Choroid plexus epithelial cell (primary cell): ENCODE measurements around the gene PTK6.
A peak's percentile ranks its signal among the peaks of the same experiment; 100 is the strongest.

ENCODE experiments used
- DNase-seq: peaks from one replicate; pipeline ENCODE4 v3.0.0-alpha.2; 2010; ENCODE audit warnings: low read depth
- H3K4me3 ChIP-seq: 2 replicates; pipeline ENCODE4 v1.5.1; 2011; ENCODE audit warnings: low read depth, mild to moderate bottlenecking, control low read depth, low read length, moderate library complexity
- TF ChIP-seq, protein P1 (sequence below): conservative IDR thresholded peaks from 2 replicates; pipeline ENCODE4 v1.5.1; 2011; ENCODE audit warnings: low read depth, mild to moderate bottlenecking, control low read depth, inconsistent platforms, low read length, moderate library complexity

The PTK6 gene

DNA sequence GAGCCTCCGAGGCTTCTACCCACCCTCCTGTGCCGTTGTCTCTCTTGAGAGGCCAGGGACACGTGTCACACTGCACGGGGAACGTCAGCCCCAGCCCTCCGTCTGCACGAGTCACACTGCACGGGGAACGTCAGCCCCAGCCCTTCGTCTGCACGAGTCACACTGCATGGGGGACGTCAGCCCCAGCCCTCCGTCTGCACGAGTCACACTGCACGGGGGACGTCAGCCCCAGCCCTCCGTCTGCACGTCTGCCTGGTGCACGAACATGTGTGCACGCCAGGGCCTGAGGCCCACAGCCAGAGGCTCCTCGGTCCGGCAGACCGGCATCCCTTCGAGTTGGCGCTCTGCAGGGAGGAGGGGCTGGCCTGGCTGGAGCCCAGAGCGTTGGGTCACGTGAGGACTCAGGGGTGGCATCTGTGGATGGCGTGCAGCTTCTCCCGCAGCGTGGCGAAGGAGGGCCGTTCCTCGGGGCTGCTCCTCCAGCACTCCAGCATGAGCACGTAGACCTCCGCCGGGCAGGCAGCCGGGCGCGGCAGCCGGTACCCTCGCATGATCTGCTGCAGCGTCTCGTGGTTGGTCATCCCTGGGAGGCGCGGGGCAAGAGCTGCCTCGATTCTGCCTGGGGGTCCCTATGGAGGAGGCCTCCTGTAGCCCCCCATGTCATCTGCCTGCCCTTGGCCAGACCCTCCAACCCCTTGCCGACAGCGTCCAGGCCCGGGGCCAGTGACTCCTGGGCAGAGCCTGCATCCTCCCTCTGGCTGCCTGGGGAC lies 3.4 kb upstream of the PTK6 start:
- TF ChIP-seq, protein P1, sequence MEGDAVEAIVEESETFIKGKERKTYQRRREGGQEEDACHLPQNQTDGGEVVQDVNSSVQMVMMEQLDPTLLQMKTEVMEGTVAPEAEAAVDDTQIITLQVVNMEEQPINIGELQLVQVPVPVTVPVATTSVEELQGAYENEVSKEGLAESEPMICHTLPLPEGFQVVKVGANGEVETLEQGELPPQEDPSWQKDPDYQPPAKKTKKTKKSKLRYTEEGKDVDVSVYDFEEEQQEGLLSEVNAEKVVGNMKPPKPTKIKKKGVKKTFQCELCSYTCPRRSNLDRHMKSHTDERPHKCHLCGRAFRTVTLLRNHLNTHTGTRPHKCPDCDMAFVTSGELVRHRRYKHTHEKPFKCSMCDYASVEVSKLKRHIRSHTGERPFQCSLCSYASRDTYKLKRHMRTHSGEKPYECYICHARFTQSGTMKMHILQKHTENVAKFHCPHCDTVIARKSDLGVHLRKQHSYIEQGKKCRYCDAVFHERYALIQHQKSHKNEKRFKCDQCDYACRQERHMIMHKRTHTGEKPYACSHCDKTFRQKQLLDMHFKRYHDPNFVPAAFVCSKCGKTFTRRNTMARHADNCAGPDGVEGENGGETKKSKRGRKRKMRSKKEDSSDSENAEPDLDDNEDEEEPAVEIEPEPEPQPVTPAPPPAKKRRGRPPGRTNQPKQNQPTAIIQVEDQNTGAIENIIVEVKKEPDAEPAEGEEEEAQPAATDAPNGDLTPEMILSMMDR: no peak
- no peak overlapping the region for H3K4me3 ChIP-seq
- no peak for DNase-seq

DNA sequence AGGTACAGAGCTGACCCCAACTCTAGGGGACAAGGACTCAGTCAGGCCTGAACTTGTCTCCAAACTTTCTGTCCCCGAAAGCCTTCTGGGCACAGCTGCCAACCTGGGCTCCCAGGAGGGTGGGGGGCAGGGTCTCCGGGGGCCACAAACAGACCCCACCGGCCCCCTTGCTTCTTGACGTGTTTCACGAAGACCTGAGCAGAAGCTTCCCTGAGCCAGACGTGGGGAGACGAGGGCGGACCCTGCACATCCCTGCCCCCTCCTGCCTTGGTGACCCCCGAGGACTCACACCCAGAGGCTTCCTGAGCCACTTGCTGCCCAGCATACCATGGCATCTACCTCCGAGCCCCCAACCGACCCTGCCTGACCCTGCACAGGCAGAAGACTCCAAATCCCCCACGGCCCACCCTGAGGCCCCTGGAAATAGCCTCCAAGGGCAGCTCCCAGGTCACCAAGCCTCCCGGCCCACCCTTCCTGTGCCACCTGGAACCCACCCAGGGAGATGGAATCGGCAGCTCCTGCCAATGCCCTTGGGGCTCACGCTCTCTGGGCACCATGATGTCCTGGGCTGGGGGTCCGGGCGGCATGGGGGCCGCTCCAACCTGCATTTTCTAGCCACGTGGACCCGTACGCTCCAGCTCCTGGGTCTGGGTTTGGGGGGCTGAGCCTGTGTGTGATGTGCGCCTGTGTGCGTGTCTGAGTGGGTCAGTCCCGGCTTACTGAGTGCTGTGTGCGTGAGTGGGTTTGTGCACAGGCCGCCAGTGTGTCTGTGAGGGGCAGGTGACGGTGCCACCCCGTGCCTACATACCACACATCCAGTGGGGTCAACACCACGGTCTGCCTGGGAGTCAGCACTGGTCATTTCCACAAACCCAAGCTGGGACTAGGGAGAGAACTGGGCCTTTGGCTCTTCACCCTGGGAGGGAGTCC lies 2.5 kb upstream of the PTK6 start:
- no peak overlapping the region for H3K4me3 ChIP-seq
- no peak for DNase-seq
- TF ChIP-seq, protein P1: no peak

DNA sequence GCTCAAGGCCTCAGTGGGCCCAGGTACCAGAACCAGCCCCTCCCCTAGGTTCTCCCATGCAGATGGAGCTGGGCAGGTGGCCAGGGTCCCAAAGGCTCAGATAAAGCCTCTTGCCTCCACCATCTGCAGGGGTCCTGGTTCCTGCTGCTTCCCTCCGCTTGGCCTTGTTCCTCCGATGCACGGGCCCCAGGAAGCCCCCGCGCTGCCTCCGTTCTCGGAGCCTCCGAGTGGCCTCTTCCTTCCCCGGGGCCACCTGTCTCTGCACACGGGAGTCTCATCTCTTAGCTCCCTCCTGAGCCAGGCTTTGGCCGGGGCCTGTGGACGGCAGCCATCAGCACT lies 1.9 kb upstream of the PTK6 start:
- no peak overlapping the region for H3K4me3 ChIP-seq
- TF ChIP-seq, protein P1: no peak
- no peak for DNase-seq

DNA sequence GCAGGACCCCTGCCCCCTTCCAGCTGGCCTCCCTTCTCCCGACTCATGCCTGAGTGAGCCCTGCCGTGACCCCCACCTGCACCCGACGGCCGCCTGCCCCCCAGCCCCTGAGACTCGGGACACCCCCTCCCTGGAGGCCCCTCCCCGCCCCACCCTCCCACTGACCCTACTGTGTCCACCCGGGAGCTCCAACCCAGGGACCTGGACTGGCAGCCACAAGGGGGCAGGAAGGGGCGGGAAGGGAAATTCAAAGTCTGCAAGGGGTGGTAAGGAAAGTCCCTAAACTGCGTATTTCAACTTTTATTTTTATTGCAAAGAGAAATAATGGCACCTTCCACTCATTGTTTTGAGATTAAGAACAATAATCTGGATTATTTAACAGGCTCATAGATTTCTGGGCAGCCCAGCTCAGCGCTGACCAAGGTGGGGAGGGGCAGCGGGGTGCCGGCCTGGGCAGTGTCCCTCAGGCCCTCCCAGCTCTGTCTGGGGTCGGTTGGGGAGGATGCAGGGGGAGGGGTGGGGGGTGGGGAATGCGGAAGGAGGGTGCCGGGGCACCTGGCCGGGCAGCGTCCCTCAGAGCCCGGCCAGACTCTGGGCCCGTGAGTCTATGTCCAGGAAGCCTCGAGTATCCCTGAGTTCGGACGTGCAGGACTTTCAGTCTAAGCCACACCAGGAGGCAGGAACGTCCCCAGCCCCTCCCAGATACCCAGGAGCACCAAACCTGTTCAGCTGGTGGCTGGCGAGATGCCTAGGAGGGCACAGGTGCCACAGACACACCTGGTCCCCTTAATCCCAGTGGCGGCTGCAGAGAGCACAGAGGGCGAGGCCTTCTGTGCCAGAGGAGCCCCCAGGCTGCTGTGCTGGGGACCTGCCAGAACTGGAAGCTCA lies 1.3 kb upstream of the PTK6 start:
- H3K4me3 ChIP-seq: peak overlapping the region; percentile 36
- TF ChIP-seq, protein P1: no peak
- peak; percentile 27 for DNase-seq

DNA sequence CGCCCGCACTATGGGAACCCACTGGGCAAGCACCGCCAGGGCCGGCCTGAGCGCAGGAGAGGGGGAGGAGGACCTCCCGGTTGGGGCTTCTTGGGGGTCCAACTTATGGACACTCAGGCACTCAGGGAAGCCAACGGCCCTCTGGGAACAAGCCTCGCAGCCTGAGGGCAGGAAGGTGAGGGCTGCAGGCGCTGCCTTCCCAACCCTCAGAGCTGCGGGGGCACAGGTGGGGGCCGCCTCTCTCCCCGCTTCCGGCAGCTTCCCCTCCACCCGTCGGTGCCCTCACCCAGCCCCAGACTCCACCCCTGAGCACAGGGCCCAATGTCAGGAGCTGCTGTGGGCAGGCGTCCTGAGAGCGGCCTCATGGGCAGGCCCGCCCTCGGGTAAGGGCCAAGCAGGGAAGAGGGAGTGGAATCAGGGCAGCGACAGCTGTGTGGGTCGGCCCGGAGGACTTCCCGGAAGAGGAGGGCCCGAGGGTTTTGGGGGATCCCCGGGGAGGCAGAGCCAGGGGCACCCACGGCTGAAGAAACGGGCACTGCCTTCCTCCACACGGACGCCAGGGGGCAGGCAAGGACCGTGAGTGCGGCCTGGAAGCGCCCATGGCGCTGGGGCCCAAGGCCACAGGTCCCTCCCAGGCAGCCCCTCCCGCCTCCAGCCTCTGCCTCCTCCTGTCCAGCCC lies 488 bp upstream of the PTK6 start:
- peak overlapping the region; percentile 36 for H3K4me3 ChIP-seq
- TF ChIP-seq, protein P1: peak; percentile 89
- peak; percentile 86 for DNase-seq
